ENCODE measurements around the gene KRT20.

DNA sequence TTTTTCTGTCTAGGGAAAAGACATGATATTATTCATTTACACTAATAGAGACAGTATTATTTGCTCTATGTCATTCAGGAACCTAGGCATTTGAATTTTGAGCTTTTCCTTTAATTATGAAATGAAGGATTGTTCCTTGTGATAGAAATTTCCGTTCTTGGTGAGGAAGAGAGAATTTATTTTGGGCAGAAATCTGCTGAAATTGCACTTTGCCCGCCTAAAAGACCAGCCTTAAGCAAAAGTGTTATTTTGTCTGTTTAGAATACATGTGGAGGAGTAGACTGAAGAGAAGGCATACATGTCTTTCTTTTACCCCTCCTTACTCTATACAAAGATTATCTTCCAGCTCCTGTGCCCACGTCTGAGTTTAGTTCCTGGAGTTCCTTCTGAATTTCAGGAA, 45.8 kb downstream of the KRT20 start:
- TF ChIP-seq, protein P1, sequence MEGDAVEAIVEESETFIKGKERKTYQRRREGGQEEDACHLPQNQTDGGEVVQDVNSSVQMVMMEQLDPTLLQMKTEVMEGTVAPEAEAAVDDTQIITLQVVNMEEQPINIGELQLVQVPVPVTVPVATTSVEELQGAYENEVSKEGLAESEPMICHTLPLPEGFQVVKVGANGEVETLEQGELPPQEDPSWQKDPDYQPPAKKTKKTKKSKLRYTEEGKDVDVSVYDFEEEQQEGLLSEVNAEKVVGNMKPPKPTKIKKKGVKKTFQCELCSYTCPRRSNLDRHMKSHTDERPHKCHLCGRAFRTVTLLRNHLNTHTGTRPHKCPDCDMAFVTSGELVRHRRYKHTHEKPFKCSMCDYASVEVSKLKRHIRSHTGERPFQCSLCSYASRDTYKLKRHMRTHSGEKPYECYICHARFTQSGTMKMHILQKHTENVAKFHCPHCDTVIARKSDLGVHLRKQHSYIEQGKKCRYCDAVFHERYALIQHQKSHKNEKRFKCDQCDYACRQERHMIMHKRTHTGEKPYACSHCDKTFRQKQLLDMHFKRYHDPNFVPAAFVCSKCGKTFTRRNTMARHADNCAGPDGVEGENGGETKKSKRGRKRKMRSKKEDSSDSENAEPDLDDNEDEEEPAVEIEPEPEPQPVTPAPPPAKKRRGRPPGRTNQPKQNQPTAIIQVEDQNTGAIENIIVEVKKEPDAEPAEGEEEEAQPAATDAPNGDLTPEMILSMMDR (IDR thresholded peaks at IDR 0.05; ENCODE audit: low read depth, low read length), result no peak
- no peak for TF ChIP-seq EZH2phosphoT487 (IDR thresholded peaks at IDR 0.05; ENCODE audit: low read depth)

All from OCI-LY3 (cell line).